NOMO-1 (cell line): ENCODE measurements around the gene WASF2.
"Not testable (repeated sequence)": the region's sequence is repeated elsewhere in the genome, so short reads cannot be mapped to it uniquely, and the experiment has no call there.

Experiments
- DNase-seq, 2 experiments: peaks; one replicate each; lab custom pipeline; 2025; ENCODE audit not compliant: unreplicated experiment in 2 of 2; lab: John Stamatoyannopoulos, UW

Gene WASF2

GRCh38 chr1:27489973-27490741, at the start of gene WASF2:
TSS of gene WASF2 (minus strand) at chr1:27490167. CDS start at chr1:27428890, 61,277 bp downstream.
- DNase-seq, result peak; percentile 96 to 97

- DNase-seq, result no peak
Measured at GRCh38 chr1:27538793-27539192, 48.8 kb upstream of the WASF2 start.

- DNase-seq, result not testable (repeated sequence)
Measured at GRCh38 chr1:27538305-27538676, 48.3 kb upstream of the WASF2 start.

- no peak for DNase-seq
Measured at GRCh38 chr1:27536767-27537166, 46.8 kb upstream of the WASF2 start.

- no peak for DNase-seq
Measured at GRCh38 chr1:27536010-27536757, 46.2 kb upstream of the WASF2 start.

- no peak for DNase-seq
Measured at GRCh38 chr1:27535386-27535785, 45.4 kb upstream of the WASF2 start.

GRCh38 chr1:27531959-27532685, 42.2 kb upstream of the WASF2 start:
- no peak for DNase-seq

- DNase-seq, result no peak
Measured at GRCh38 chr1:27530192-27530591, 40.2 kb upstream of the WASF2 start.

- no peak for DNase-seq
Measured at GRCh38 chr1:27529704-27530018, 39.7 kb upstream of the WASF2 start.

- no peak for DNase-seq
Measured at GRCh38 chr1:27528818-27529703, 39.1 kb upstream of the WASF2 start.

GRCh38 chr1:27527890-27528817, 38.2 kb upstream of the WASF2 start:
- DNase-seq, result no peak

GRCh38 chr1:27527223-27527889, 37.4 kb upstream of the WASF2 start:
- DNase-seq, result no peak

GRCh38 chr1:27526569-27527222, 36.7 kb upstream of the WASF2 start:
- no peak for DNase-seq

- peak; percentile 90 to 97 for DNase-seq
Measured at GRCh38 chr1:27525296-27526272, 35.6 kb upstream of the WASF2 start.

- DNase-seq, result no peak
Measured at GRCh38 chr1:27523337-27524020, 33.5 kb upstream of the WASF2 start.

GRCh38 chr1:27522432-27523336, 32.7 kb upstream of the WASF2 start:
- peak in 1 of 2 experiments; percentile 31 for DNase-seq
